Uterus (tissue), 2 donors: Measurements from ENCODE around the gene OGFR.

Experiments
- CTCF ChIP-seq, 4 experiments: fragments of 200-600 bp in 2 of 4; fragments of 450-650 bp in 2 of 4; sonication (generic) in 2 of 4; IDR thresholded peaks; one replicate each; pipeline ENCODE4 v1.5.1; 2016 to 2019; ENCODE audit warnings: antibody characterized with exemption in 4 of 4, mild to moderate bottlenecking in 2 of 4, moderate library complexity in 1 of 4
- POLR2A ChIP-seq, 2 donors: fragments of 450-650 bp; IDR thresholded peaks; one replicate each; pipeline ENCODE4 v1.6.1; 2016; ENCODE audit warnings: antibody characterized with exemption in 2 of 2, mild to moderate bottlenecking in 1 of 2, moderate library complexity in 1 of 2

- TF ChIP-seq CTCF (IDR thresholded peaks at IDR 0.05): no peak
- TF ChIP-seq POLR2A (IDR thresholded peaks at IDR 0.05): no peak
Observed at GRCh38 chr20:62787321-62787720, 17.3 kb upstream of the OGFR start.
